HG02588 (cell line): ENCODE measurements around the gene ENDOV.
"Not testable (repeated sequence)": the region's sequence is repeated elsewhere in the genome, so short reads cannot be mapped to it uniquely, and the experiment has no call there.

Experiments
- ATAC-seq: cut with Tn5 transposase; IDR thresholded peaks from one replicate; pipeline ENCODE4 v1.9.1; 2021; ENCODE audit warnings: mild to moderate bottlenecking, moderate library complexity; ENCODE audit not compliant: unreplicated experiment

Gene ENDOV

GRCh38 chr17:80388175-80388574 is 26.8 kb upstream of the ENDOV start:
- no peak for ATAC-seq

DNA sequence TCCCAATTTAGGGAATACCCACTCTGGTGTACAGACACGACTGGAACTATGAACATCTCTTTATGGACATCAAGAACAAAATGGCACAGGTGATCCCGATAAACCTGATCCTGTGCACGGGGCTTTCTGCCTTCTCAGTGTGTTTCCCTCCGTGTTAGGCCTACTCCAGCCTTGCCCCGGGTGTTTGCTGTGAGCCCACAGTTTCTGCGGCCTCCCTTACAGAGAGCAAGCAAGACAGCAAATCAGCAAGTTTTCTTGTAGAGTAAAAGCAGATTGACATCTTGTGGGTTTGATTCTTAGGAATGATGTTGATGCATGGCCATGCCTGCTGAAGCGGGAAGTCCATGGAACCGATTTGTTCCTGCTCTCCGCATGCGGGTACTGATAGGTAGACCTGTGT is 26.4 kb upstream of the ENDOV start:
- ATAC-seq, result no peak

DNA sequence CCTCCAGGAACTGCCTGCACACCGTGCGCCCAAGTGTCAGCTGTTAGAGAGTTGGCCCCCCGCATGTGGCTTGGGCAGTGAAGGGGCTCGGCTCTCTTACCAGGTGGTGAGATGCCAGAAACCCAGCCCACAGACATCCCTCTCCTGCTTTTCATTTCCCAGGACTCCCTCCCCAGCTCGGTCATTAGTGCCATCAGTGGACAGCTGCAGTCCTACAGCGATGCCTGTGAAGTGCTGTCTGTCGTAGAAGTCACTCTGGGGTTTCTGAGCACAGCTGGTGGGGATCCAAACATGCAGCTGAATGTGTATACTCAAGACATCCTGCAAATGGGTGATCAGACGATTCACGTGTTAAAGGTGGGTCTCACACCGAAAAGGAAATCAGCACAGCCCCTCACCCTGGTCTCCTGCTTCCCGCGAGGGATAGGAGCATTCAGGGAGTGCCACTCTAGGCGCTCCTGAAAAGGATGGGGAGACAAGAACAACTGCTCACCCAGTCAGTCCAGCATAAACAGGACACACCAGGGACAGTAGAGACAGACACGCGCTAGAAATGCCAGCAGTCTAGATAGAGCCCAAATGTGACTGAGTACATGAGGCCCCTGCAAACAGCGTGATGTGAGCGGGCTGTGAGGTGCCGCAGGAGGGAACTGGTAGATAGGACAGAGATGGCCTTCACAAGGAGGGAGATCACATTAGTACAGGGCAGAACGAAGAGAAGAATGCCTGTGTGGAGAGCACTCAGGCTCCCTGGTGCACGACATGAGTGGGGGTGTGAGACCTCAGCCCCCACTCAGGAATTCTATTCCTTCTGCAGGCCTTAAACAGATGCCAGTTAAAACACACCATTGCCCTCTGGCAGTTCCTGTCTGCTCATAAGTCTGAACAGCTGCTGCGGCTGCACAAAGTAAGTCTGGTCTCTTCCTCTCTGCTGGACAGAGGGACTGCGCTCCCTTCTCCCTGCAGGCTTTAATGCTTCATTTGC is 25.7 kb upstream of the ENDOV start:
- ATAC-seq, result no peak

DNA sequence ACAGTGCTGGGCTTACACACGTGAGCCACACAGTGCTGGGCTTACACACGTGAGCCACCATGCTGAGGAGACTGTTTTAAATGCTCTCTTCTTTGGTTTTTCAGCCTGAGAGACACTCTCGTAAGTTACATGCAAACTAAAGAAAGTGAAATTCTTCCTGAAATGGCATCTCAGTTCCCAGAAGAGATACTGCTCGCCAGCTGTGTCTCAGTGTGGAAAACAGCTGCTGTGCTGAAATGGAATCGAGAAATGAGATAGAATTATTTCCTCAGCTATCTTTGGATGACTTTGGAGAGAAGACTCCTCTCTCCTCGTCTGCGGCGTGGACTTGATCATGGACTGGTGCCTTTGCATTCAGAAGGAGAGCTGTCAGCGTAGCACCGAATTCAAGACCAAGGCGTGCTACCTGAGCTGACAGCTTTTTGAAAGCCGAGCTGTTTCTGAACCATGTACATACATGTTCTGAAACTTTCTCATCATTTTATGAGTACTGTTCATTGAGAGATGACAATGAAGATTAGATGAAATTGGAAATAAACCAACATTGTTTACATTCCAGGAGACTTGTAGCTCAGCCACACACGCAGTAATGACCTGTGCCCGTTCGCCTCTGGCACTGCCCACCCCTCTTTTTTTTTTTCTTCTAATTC is 21.6 kb upstream of the ENDOV start:
- no peak for ATAC-seq

DNA sequence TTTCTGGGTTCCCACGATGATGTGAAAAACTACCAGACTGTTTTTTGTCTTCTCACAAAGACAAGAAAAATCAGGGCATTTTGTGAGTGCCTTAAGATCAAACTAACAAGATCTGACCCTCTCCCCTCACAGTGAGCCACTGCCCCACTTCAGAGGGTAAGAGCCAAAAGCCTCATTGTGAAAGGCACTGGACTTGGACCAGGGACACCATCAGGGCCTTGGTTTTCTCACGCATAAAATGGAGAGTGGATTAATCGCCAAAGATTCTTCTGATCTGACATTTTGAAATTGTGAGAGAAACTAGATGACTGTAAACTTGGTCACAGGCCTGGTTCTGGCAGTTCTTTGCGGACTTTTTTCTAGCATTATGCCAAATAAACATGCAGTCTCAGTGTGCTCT is 21.0 kb upstream of the ENDOV start:
- ATAC-seq, result no peak

GRCh38 chr17:80394629-80395216 is 20.2 kb upstream of the ENDOV start:
- no peak for ATAC-seq

DNA sequence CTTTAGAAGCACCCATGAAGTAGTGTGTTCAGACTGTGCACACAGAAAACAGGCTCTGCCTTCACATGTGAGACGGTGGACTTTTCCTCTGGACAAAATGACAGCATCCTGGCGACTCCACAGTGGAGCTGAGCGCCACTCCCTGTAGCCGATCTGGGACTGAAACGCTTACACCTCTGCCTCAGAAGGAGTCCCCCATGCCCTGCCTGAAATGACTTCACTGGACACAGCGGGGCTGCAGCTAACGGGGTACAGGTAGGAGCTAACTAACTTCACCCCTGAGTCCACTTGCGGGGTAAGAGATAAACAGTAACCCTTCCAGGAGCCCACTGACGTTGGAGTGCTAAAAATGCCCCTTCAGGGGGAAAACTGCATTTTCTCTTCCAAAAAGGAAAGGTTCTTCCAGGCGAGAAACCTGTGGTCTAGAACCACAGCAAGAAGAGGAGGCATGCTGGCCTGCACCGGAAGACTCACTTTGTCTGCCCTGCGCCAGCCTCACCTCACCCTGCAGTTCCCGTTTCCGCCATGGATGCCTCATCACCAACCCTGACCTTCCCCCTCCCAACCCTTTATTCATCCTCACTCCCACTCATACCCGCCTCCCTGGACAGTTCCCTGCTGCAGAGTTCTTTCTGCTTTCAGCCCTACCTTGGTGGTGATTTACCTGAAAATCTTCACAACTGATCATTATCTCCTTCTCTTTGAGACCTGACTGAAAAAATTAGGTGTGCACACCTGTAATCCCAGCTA is 19.4 kb upstream of the ENDOV start:
- ATAC-seq, result no peak

DNA sequence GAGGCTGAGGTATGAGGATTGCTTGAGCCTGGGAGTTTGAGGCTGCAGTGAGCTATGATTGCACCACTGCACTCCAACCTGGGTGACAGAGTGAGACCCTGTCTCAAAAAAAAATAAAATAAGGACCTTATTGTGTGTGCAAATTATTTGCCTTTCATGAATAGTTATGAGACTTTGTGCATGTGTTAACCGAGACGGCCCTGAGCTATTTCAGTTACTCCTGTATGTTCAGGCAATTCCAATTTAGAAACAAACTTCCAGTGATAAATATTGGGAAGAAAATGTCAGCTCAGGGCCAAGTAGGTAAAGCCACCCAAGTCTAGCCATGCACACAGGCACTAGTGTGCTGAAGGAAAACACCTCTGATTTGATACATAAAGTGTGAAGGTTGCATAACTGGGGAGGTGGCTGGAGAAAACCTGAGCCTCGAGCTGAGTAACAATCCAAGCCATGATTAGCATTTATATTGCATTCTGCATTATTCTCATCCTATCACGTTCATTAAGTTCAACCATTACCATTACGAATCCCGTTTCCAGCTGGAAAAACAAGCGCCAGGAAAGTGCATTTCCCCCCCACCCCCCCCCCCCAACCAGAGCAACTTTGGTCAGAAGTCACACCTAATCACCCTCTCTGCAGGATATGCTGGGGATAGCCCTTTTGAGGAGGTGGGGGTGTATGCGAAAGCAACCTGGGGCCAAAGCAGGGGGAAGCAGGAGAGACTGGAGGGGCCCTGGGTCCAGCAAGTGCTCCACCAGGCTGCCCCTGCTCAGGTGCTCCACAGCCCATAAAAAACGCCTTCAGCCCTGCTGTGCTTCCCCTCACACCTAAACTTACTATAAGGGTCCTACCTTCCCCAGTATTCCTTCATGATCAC is 18.6 kb upstream of the ENDOV start:
- no peak for ATAC-seq

- no peak for ATAC-seq
Observed at GRCh38 chr17:80397034-80397387, 18.0 kb upstream of the ENDOV start.

DNA sequence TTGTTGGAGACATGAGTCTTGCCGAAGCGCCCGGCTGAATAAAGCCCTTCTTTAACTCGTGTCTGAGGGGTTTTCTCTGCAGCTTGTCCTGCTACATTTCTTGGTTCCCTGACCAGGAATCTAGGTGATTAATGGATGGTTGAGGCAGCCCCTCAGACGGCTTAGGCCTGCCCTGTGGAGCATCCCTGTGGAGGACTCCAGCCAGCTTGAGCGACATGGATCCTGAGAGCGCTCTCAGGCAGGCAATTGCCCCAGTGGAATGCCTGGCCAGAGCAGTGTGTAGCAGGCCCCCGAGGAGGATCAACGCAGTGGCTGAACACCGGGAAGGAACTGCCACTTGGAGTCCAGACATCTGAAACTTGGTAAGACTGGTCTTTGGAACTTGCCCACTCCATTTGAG is 17.3 kb upstream of the ENDOV start:
- ATAC-seq, result no peak

- ATAC-seq, result not testable (repeated sequence)
Observed at GRCh38 chr17:80401086-80401485, 13.9 kb upstream of the ENDOV start.

DNA sequence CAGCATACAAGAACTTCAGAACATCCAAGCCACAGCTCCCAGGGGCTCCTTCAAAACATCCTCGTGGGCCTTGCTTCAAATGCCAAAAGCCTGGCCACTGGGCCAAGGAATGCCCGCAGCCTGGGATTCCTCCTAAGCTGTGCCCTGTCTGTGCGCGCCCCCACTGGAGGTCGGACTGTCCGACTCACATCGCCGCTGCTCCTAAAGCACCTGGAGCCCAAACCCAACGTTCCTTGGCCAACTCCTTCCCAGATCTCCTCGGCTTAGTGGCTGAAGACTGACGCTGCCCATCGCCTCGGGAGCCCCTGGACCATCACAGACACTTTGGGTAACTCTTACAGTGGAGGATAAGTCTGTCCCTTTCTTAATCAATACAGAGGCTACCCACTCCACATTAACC is 12.9 kb upstream of the ENDOV start:
- ATAC-seq, result not testable (repeated sequence)

DNA sequence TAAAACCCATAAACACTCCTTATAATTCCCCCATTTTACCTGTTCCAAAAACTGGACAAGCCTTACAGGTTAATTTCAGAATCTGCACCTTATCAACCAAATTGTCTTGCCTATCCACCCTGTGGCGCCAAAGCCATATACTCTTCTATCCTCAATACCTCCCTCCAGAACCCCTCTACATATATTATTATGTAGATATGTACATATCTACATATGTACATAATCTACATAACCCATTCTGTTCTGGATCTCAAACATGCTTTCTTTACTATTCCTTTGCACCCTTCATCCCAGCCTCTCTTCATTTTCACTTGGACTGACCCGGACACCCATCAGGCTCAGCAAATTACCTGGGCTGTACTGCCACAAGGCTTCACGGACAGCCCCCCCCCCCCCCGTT is 12.0 kb upstream of the ENDOV start:
- ATAC-seq, result no peak

GRCh38 chr17:80406146-80406545 is 8.8 kb upstream of the ENDOV start:
- ATAC-seq, result no peak

- ATAC-seq, result not testable (repeated sequence)
Observed at GRCh38 chr17:80407917-80408316, 7.0 kb upstream of the ENDOV start.

DNA sequence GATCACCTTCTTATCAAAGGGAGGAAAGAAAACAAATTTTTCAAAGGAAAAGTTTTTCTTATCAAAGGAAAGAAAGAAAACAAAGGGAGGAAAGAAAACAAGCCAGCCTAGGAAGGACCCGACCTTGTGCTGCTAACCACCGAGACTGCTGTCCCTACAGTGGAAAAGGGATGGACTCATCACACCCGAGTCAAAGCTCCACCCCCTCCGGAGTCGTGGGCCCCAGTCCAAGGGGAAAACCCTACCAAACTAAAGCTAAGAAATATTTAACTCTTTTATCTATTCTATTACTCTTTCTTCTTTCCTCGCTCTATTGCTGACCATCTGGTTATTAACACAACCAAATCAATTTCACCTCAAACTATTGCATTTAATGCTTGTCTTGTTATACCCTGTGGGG is 6.1 kb upstream of the ENDOV start:
- no peak for ATAC-seq

- no peak for ATAC-seq
Observed at GRCh38 chr17:80409626-80410025, 5.3 kb upstream of the ENDOV start.

DNA sequence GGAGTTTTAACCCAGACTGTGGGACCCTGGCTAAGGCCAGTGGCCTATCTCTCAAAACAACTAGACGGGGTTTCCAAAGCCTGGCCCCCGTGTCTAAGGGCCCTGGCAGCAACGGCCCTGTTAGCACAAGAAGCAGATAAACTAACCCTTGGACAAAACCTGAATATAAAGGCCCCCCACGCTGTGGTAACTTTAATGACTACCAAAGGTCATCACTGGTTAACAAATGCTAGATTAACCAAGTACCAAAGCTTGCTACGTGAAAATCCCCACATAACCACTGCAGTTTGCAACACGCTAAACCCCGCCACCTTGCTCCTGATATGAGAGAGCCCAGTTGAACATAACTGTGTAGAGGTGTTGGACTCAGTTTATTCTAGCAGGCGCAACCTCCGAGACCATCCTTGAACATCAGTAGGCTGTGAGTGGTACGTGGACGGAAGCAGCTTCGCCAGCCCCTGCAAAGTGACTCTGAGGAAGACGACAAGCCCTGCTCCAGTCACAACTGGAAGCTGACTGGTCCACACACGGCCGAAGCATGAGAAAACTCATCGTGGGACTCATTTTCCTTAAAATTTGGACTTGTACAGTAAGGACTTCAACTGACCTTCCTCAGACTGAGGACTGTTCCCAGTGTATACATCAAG is 4.4 kb upstream of the ENDOV start:
- not testable (repeated sequence) for ATAC-seq

DNA sequence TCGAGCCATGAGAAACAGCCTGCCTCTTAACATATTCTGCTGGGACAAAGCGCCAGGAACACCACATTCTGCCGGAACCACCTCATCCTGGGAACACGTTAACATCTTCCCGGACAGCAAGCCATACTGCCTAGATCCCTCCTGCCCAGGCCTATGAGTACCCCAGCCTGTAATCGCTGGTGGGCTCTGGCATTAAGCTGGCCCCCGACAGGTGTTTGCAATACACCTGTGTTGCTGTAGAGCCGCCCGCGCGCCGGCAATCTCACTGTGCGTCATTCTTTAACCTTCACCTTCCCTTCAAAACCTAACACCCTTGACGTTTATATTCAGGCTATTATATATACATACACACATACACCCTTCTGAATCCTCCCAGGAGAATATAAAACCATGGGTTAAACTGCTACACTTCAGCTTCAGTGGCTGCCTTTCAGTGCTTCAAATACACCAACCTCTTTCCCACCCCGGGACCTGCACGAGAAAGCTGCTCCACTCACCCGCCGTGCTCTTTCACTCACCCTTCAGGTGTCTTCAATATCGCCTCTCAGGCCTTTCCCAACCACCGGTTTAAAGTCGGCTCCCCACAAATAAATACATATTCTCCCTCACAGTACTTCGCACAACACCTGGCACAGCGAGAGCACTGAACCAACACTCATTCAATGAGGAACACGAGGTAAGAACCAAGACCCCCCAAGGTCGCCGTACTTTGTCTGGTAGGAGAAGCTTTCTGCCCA is 1.0 kb upstream of the ENDOV start:
- ATAC-seq, result no peak
